ENCODE measurements around the gene CYP4A11. TPM values are rescaled to one million over a fixed set of nuclear protein-coding genes. Genes with fewer than 3 reads are reported as not detected.
"Not testable (repeated sequence)": the region's sequence is repeated elsewhere in the genome, so short reads cannot be mapped to it uniquely, and the experiment has no call there.

Gene CYP4A11
- polyA plus RNA-seq, 3 donors, result not detected

- Mint-ChIP-seq H3K27ac (no peak overlapping the region), H3K4me3 (no peak overlapping the region)
These were observed 19.9 kb upstream of the CYP4A11 start for GRCh38 chr1:46961066-46961758.

GRCh38 chr1:46960250-46960649, 19.0 kb upstream of the CYP4A11 start:
- H3K4me1 Mint-ChIP-seq, result no peaks in the 10 kb centered on the region
- H3K4me1 ChIP-seq (ENCODE audit: control insufficient read depth in 1 of 2, insufficient read depth in 2 of 2, low read length in 2 of 2), result no peaks in the 10 kb centered on the region
- no peak overlapping the region for H3K27ac ChIP-seq (ENCODE audit: low read depth in 1 of 2, low read length in 2 of 2)
- no peak for DNase-seq
- H2AFZ ChIP-seq (ENCODE audit: insufficient read depth, low read depth, low read length, poor library complexity, severe bottlenecking), result no peak overlapping the region
- H3K4me3 ChIP-seq (replicated peaks in 1 of 3; ENCODE audit: low read depth in 2 of 3, low read length in 3 of 3), result no peak overlapping the region
- no peaks in the 10 kb centered on the region for H3K9me3 ChIP-seq (replicated peaks in 1 of 2; ENCODE audit: control insufficient read depth in 1 of 2, insufficient read depth in 1 of 2, low read length in 2 of 2)
- no peak overlapping the region for H3K4me2 ChIP-seq (replicated peaks; ENCODE audit: extremely low read depth, low read length, poor library complexity, severe bottlenecking)
- no peaks in the 10 kb centered on the region for H3K79me2 ChIP-seq (ENCODE audit: insufficient read depth, low read length)
- peaks cover 0 to 9% (median 3%) of the 10 kb centered on the region in 7 donors for H3K9me3 Mint-ChIP-seq
- no peaks in the 10 kb centered on the region for H3K36me3 ChIP-seq (replicated peaks in 1 of 2; ENCODE audit: control insufficient read depth in 1 of 2, insufficient read depth in 2 of 2, low read length in 2 of 2)
- intact Hi-C loops (cut with micrococcal nuclease), result no loop called here
- no peak overlapping the region for H3K27ac Mint-ChIP-seq
- H3K36me3 Mint-ChIP-seq, result no peaks in the 10 kb centered on the region
- TF ChIP-seq CTCF (IDR thresholded peaks at IDR 0.05), result no peak
- no peak overlapping the region for H3K4me3 Mint-ChIP-seq
- H3K27me3 ChIP-seq (ENCODE audit: control insufficient read depth in 2 of 2, insufficient read depth in 2 of 2, low read length in 2 of 2), result peaks cover 0 to 2% of the 10 kb centered on the region in 2 donors
- no CpG with 5 or more reads among the region's 1 CpG for WGBS (ENCODE audit: insufficient coverage)
- H4K20me1 ChIP-seq (ENCODE audit: insufficient read depth, low read length), result no peaks in the 10 kb centered on the region
- H3K9ac ChIP-seq (ENCODE audit: insufficient read depth, low read length, poor library complexity, severe bottlenecking), result no peak overlapping the region
- H3K27me3 Mint-ChIP-seq (ENCODE audit: low read depth in 3 of 3), result peaks cover 0 to 1% (median 0%) of the 10 kb centered on the region in 3 donors

More at GRCh38 chr1:46961066-46961758, 19.9 kb upstream of the CYP4A11 start:
- intact Hi-C loops (cut with micrococcal nuclease), result no loop called here
- H3K4me3 ChIP-seq (replicated peaks in 1 of 3; ENCODE audit: low read depth in 2 of 3, low read length in 3 of 3), result no peak overlapping the region
- no peaks in the 10 kb centered on the region for H3K4me1 ChIP-seq (ENCODE audit: control insufficient read depth in 1 of 2, insufficient read depth in 2 of 2, low read length in 2 of 2)
- Mint-ChIP-seq H3K4me1 (no peaks in the 10 kb centered on the region), H3K9me3 (peaks cover 0 to 9% (median 3%) of the 10 kb centered on the region in 7 donors), H3K27me3 (ENCODE audit: low read depth in 3 of 3) (peaks cover 0 to 1% (median 0%) of the 10 kb centered on the region in 3 donors), H3K36me3 (no peaks in the 10 kb centered on the region)
- no peak overlapping the region for H3K27ac ChIP-seq (ENCODE audit: low read depth in 1 of 2, low read length in 2 of 2)
- H3K79me2 ChIP-seq (ENCODE audit: insufficient read depth, low read length), result no peaks in the 10 kb centered on the region
- no peak for TF ChIP-seq CTCF (IDR thresholded peaks at IDR 0.05)
- no peak for DNase-seq
- no peaks in the 10 kb centered on the region for H4K20me1 ChIP-seq (ENCODE audit: insufficient read depth, low read length)
- no peak overlapping the region for H3K9ac ChIP-seq (ENCODE audit: insufficient read depth, low read length, poor library complexity, severe bottlenecking)
- WGBS (ENCODE audit: insufficient coverage), result no CpG with 5 or more reads among the region's 2 CpGs
- H3K4me2 ChIP-seq (replicated peaks; ENCODE audit: extremely low read depth, low read length, poor library complexity, severe bottlenecking), result no peak overlapping the region
- no peak overlapping the region for H2AFZ ChIP-seq (ENCODE audit: insufficient read depth, low read depth, low read length, poor library complexity, severe bottlenecking)
- no peaks in the 10 kb centered on the region for H3K9me3 ChIP-seq (replicated peaks in 1 of 2; ENCODE audit: control insufficient read depth in 1 of 2, insufficient read depth in 1 of 2, low read length in 2 of 2)
- peaks cover 0 to 2% of the 10 kb centered on the region in 2 donors for H3K27me3 ChIP-seq (ENCODE audit: control insufficient read depth in 2 of 2, insufficient read depth in 2 of 2, low read length in 2 of 2)
- no peaks in the 10 kb centered on the region for H3K36me3 ChIP-seq (replicated peaks in 1 of 2; ENCODE audit: control insufficient read depth in 1 of 2, insufficient read depth in 2 of 2, low read length in 2 of 2)

GRCh38 chr1:46955116-46955515, 13.8 kb upstream of the CYP4A11 start:
- 67% methylated on average over 1 of the region's 2 CpGs for WGBS (ENCODE audit: insufficient coverage)
- not testable (repeated sequence) for H3K9me3 Mint-ChIP-seq; H3K27me3 Mint-ChIP-seq (ENCODE audit: low read depth in 3 of 3)

More at GRCh38 chr1:46955116-46955515, 13.8 kb upstream of the CYP4A11 start:
- H3K4me2 ChIP-seq (replicated peaks; ENCODE audit: extremely low read depth, low read length, poor library complexity, severe bottlenecking); H3K36me3 Mint-ChIP-seq; H3K79me2 ChIP-seq (ENCODE audit: insufficient read depth, low read length); H3K4me3 ChIP-seq (replicated peaks in 1 of 3; ENCODE audit: low read depth in 2 of 3, low read length in 3 of 3); H3K27me3 ChIP-seq (ENCODE audit: control insufficient read depth in 2 of 2, insufficient read depth in 2 of 2, low read length in 2 of 2); H4K20me1 ChIP-seq (ENCODE audit: insufficient read depth, low read length); H3K9ac ChIP-seq (ENCODE audit: insufficient read depth, low read length, poor library complexity, severe bottlenecking); intact Hi-C loops (cut with micrococcal nuclease); H3K4me1 Mint-ChIP-seq; H3K9me3 ChIP-seq (replicated peaks in 1 of 2; ENCODE audit: control insufficient read depth in 1 of 2, insufficient read depth in 1 of 2, low read length in 2 of 2); H3K27ac Mint-ChIP-seq; H3K4me1 ChIP-seq (ENCODE audit: control insufficient read depth in 1 of 2, insufficient read depth in 2 of 2, low read length in 2 of 2); H3K4me3 Mint-ChIP-seq; H3K36me3 ChIP-seq (replicated peaks in 1 of 2; ENCODE audit: control insufficient read depth in 1 of 2, insufficient read depth in 2 of 2, low read length in 2 of 2); H3K27ac ChIP-seq (ENCODE audit: low read depth in 1 of 2, low read length in 2 of 2); DNase-seq; H2AFZ ChIP-seq (ENCODE audit: insufficient read depth, low read depth, low read length, poor library complexity, severe bottlenecking): not testable (repeated sequence)
